Dendritic cell treated with granulocyte-macrophage colony-stimulating factor and Interleukin-4, amounts not matched to agents 40 ng/mL and 50 ng/mL, for 4 days (primary cell): ENCODE measurements around the gene AGPAT3.

Source experiments
- H3K27ac Mint-ChIP-seq: one replicate; pipeline ENCODE4 v1.8.0; 2022; ENCODE audit warnings: mild to moderate bottlenecking, mixed read lengths
- H3K27me3 Mint-ChIP-seq: one replicate; pipeline ENCODE4 v1.8.0; 2022; ENCODE audit warnings: mild to moderate bottlenecking, mixed read lengths
- H3K36me3 Mint-ChIP-seq: one replicate; pipeline ENCODE4 v1.8.0; 2022; ENCODE audit warnings: low read depth, mixed read lengths
- H3K4me1 Mint-ChIP-seq: one replicate; pipeline ENCODE4 v1.8.0; 2022; ENCODE audit warnings: low read depth, mixed read lengths
- H3K4me3 Mint-ChIP-seq: one replicate; pipeline ENCODE4 v1.8.0; 2022; ENCODE audit warnings: mild to moderate bottlenecking, moderate library complexity, mixed read lengths
- H3K9me3 Mint-ChIP-seq: one replicate; pipeline ENCODE4 v1.8.0; 2022; ENCODE audit warnings: mixed read lengths
- intact Hi-C: fragments of 100-400 bp; cut with micrococcal nuclease; formaldehyde crosslinking; loops from one replicate; pipeline ENCODE4 v1.15.0; 2022

The AGPAT3 gene

DNA sequence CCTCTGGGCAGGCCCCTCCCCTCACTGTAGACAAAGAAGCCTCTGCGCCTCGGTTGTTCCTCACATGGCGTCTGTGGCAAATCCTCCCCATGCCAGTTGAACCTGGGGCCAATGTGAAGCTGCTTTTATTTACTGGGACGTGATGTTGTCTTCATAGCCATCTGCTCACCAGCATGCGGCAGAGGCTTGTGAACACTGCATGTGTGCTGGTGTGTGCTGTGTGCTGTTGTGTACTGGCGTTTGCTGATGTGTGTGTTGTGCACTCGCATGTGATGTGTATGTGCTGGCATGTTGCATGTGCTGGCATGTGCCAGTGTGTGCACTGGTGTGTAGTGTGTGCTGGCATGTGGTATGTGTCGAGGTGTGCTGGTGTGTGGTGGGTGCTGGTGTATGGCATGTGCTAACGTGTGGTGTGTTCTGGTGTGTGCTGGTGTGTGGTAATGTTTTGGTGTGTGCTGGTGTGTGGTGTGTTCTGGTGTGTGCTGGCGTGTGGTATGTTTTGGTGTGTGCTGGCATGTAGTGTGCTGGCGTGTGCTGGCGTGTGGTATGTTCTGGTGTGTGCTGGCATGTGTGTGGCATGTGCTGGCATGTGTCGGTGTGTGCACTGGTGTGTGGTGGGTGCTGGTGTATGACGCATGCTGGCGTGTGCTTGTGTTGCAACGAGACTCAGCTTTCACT, 109.9 kb downstream of the AGPAT3 start:
- Mint-ChIP-seq H3K4me1 (peaks cover 13% of the 10 kb centered on the region), H3K27me3 (no peaks in the 10 kb centered on the region), H3K9me3 (no peaks in the 10 kb centered on the region), H3K27ac (no peak overlapping the region), H3K36me3 (peaks cover 93% of the 10 kb centered on the region), H3K4me3 (no peak overlapping the region)
- intact Hi-C loops, result no loop called here

DNA sequence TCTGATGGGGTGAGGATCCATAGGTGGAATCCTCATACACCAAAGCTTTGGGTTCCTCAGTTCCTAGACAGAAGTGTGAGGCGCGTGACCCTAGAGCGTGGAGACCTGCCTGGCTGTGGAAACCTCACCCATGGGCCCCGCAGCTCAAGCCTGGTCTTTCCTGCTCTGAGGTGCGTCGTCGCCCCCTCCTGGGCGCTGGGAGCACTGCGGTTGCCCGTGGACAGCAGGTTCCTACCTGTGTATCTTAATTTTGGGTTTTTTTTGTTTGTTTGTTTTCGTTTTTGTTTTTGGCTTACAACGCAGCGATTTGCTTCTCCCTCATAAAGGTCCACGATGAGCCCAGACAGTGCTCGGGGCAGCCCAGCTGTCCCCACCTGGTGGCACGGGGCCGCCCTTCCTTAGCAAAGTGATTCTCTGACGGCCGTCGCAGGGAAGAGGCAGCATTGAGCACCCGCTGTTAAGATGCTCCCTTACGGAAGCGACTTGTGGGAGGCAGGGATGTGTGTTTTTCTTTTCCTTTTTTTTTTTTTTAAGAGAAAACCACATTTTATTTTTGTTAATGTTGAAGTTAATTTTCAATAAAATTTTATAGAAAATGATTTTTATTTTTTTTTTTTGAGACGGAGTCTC, 110.6 kb downstream of the AGPAT3 start:
- Mint-ChIP-seq H3K4me3 (no peak overlapping the region), H3K27me3 (no peaks in the 10 kb centered on the region), H3K9me3 (no peaks in the 10 kb centered on the region), H3K4me1 (peaks cover 13% of the 10 kb centered on the region), H3K27ac (no peak overlapping the region), H3K36me3 (peaks cover 93% of the 10 kb centered on the region)
- intact Hi-C loops, result no loop called here

GRCh38 chr21:43976661-43977060, 111.6 kb downstream of the AGPAT3 start:
- Mint-ChIP-seq H3K27ac (no peak overlapping the region), H3K4me1 (peaks cover 13% of the 10 kb centered on the region), H3K27me3 (no peaks in the 10 kb centered on the region), H3K9me3 (no peaks in the 10 kb centered on the region), H3K4me3 (no peak overlapping the region), H3K36me3 (peaks cover 93% of the 10 kb centered on the region)
- intact Hi-C loops, result no loop called here

- intact Hi-C loops, result no loop called here
- Mint-ChIP-seq H3K36me3 (peaks cover 93% of the 10 kb centered on the region), H3K4me1 (peaks cover 13% of the 10 kb centered on the region)
These were observed 113.0 kb downstream of the AGPAT3 start for GRCh38 chr21:43978060-43978459.

GRCh38 chr21:43979654-43980053, 114.6 kb downstream of the AGPAT3 start:
- peaks cover 90% of the 10 kb centered on the region for H3K36me3 Mint-ChIP-seq
- H3K4me3 Mint-ChIP-seq, result no peak overlapping the region
- H3K4me1 Mint-ChIP-seq, result peaks cover 7% of the 10 kb centered on the region
- H3K27ac Mint-ChIP-seq, result no peak overlapping the region
- no peaks in the 10 kb centered on the region for H3K9me3 Mint-ChIP-seq
- H3K27me3 Mint-ChIP-seq, result peaks cover 10% of the 10 kb centered on the region
- intact Hi-C loops, result no loop called here

More at GRCh38 chr21:43978060-43978459, 113.0 kb downstream of the AGPAT3 start:
- Mint-ChIP-seq H3K4me3 (no peak overlapping the region), H3K27me3 (peaks cover 1% of the 10 kb centered on the region), H3K27ac (peak overlapping the region; percentile 4), H3K9me3 (no peaks in the 10 kb centered on the region)

GRCh38 chr21:43981151-43981870, 116.3 kb downstream of the AGPAT3 start:
- no peaks in the 10 kb centered on the region for H3K9me3 Mint-ChIP-seq
- no peak overlapping the region for H3K27ac Mint-ChIP-seq
- peaks cover 25% of the 10 kb centered on the region for H3K27me3 Mint-ChIP-seq
- peaks cover 79% of the 10 kb centered on the region for H3K36me3 Mint-ChIP-seq
- intact Hi-C loops, result no loop called here
- no peak overlapping the region for H3K4me3 Mint-ChIP-seq
- peaks cover 11% of the 10 kb centered on the region for H3K4me1 Mint-ChIP-seq

DNA sequence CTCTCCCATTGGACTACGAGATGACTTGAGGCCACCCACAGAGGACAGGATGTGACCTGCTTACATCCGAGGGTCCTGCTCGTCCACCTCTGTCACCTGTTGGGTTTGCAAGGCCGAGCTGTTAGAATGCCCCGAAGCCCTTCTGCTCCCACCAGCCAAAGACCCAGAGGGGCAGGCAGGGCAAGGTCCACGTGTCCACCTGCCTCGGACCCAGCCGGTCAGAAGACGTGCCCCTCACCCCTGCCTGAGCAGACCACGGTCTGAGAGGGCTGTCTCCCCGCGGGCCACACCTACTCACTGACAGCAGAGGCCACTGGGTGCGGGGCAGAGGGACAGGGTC, 116.8 kb downstream of the AGPAT3 start:
- Mint-ChIP-seq H3K27me3 (peaks cover 25% of the 10 kb centered on the region), H3K4me1 (peaks cover 11% of the 10 kb centered on the region), H3K9me3 (no peaks in the 10 kb centered on the region), H3K4me3 (no peak overlapping the region), H3K36me3 (peaks cover 76% of the 10 kb centered on the region), H3K27ac (no peak overlapping the region)
- intact Hi-C loops, result no loop called here

DNA sequence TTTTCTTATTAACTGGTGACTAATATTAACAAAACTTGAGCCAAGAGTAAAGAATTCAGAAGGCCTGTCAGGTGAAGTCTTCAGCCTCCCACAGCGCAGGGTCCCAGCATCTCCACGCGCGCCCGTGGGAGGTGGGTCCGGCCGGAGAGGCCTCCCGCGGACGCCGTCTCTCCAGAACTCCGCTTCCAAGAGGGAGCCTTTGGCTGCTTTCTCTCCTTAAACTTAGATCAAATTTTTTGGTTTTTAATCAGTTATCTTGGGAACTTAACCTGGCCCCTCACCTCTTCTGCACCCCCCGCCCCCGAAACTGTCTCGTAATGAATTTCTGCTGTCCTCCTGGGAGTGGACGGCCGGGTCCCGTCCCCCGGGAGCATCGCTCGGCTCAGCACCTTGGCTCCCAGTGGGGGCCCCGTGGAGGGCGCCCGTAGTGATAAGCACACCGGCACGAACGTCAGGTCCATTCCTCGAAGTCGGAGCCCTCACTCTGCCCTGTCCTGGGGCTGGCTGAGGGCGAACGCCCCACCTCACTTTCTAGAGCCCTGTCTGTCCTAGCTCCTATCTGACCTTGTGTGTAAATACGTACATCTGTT, 117.6 kb downstream of the AGPAT3 start:
- peaks cover 25% of the 10 kb centered on the region for H3K27me3 Mint-ChIP-seq
- H3K9me3 Mint-ChIP-seq, result no peaks in the 10 kb centered on the region
- H3K4me1 Mint-ChIP-seq, result peaks cover 11% of the 10 kb centered on the region
- intact Hi-C loops, result no loop called here
- peaks cover 68% of the 10 kb centered on the region for H3K36me3 Mint-ChIP-seq
- H3K4me3 Mint-ChIP-seq, result no peak overlapping the region
- H3K27ac Mint-ChIP-seq, result no peak overlapping the region

DNA sequence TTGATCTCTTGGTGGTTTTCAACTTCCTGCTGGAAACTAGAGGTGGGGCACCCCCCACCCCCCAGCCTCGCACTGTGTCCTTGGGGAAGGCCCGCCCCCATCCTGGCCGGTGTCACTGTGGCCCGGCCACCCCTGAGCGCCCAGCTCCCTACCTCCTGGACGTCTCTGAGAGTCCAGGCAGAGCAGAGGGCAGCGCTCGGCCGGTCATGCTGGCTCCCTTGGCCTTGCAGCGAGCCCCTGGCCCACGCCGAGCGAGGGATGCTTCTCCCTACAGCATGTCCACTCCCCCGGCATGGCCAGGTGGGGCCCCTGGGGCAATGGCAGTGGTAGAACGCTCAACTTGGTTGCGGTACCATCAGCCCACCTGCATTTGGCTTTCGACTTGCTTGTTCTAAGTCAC, 118.4 kb downstream of the AGPAT3 start:
- Mint-ChIP-seq H3K9me3 (no peaks in the 10 kb centered on the region), H3K4me3 (no peak overlapping the region), H3K36me3 (peaks cover 60% of the 10 kb centered on the region), H3K4me1 (peaks cover 11% of the 10 kb centered on the region), H3K27me3 (peaks cover 26% of the 10 kb centered on the region), H3K27ac (no peak overlapping the region)
- intact Hi-C loops, result no loop called here

DNA sequence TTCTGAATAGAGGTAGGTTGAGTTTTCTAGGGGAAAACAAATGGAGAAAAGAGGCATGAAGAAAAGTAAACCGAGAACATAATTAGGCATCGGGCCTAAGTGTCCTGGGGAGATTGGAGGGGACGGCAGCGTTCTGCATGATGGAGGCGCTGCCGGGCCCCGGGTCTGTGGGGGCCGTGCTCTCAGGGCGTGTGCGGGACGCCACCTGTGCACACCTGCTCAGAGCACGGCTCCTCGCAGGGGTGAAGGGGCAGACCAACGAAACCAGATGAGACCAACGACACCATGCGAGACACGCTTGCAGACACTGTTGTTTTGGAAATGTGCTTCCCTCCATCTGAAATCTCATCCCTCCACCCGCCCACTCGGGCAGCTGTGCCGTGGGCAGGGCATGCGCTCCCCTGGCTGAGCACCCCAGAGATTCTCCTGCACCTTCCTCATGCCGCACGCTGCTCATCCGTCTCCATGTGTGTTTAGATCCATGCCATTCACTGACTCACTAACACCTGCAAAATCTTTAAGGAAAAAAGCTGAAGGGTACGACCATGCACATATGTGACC, 118.9 kb downstream of the AGPAT3 start:
- intact Hi-C loops, result no loop called here
- H3K9me3 Mint-ChIP-seq, result no peaks in the 10 kb centered on the region
- no peak overlapping the region for H3K27ac Mint-ChIP-seq
- peaks cover 55% of the 10 kb centered on the region for H3K36me3 Mint-ChIP-seq
- H3K4me1 Mint-ChIP-seq, result peaks cover 11% of the 10 kb centered on the region
- H3K27me3 Mint-ChIP-seq, result peaks cover 26% of the 10 kb centered on the region
- H3K4me3 Mint-ChIP-seq, result no peak overlapping the region

DNA sequence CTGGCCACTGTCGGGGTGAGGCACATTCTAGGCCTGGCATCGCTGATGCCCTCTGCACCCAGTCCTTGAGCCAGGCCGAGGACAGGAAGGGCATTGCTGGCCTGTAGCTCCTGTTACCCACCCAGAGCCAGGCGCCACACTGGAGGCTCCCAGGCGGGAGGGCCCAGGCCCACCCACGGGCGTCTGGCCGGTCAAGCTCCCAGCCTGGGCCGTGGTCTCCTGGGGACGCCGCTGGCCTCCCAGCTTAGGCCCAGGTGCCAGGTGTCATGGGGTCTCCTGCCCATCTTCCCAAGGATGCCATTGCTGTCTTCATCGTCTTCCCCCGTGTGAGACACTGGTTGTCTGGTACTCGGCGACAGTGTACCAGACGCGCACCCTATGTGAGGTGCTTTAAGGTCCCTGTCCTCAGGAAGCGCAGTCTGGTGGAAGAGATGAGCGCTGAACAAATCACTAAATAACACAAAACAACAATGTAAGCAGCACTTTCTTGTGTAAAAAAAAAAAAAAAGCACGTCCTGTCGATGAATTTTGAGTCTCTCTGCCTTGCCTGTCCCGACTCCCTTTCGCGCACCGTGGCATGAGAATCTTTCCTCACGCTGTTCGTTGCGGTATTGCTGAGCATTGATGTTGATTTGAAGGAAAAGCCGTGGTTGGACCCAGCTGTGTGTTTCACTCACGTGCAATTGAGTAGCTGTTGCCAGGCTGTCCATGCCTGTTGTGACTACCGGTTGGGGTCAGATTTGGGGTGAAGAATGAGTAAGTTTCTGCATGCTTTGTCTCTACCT, 120.1 kb downstream of the AGPAT3 start:
- intact Hi-C loops, result no loop called here
- Mint-ChIP-seq H3K27me3 (peaks cover 26% of the 10 kb centered on the region), H3K4me1 (peaks cover 11% of the 10 kb centered on the region), H3K36me3 (peaks cover 43% of the 10 kb centered on the region), H3K27ac (no peak overlapping the region), H3K4me3 (no peak overlapping the region), H3K9me3 (no peaks in the 10 kb centered on the region)

GRCh38 chr21:43985690-43986251, 120.7 kb downstream of the AGPAT3 start:
- Mint-ChIP-seq H3K4me3 (no peak overlapping the region), H3K9me3 (no peaks in the 10 kb centered on the region), H3K36me3 (peaks cover 37% of the 10 kb centered on the region), H3K27me3 (peaks cover 26% of the 10 kb centered on the region), H3K27ac (no peak overlapping the region), H3K4me1 (peaks cover 11% of the 10 kb centered on the region)
- intact Hi-C loops, result no loop called here
